ENCODE results near the gene FHIT.

Gene FHIT

DNA sequence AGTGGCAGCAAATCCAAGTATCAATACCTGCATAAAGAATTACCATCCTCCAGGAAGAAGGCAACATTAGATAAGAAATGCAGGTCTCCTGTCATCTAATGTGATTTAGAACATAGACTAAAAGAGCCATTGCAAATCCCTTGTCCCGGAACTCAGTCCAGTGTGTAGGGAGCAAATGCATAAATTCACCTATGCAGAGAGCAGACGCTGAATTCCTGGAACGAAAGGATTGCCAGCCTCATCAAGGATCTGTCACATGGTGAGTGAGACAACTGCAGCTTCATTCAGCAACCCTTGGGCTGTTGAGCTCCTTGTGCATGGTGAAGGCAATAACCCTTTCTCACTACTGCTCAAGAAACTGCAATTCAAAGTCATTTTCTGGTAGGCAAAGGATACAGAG is 1504.7 kb downstream of the FHIT start:
- Histone ChIP-seq H3K9ac (ENCODE audit: low read length) (no peak overlapping the region), H3K36me3 (ENCODE audit: control insufficient read depth, insufficient read depth, low read length, severe bottlenecking) (no peaks in the 10 kb centered on the region), H3K4me3 (ENCODE audit: low read length) (no peak overlapping the region), H3K4me1 (ENCODE audit: control insufficient read depth, insufficient read depth, low read length) (no peaks in the 10 kb centered on the region), H3K27me3 (replicated peaks; ENCODE audit: control insufficient read depth, insufficient read depth, low read length) (no peaks in the 10 kb centered on the region), H3K9me3 (ENCODE audit: control insufficient read depth, low read length) (no peaks in the 10 kb centered on the region)
- DNase-seq (ENCODE audit: low read depth): no peak

GRCh38 chr3:59737241-59737640 is 1514.0 kb downstream of the FHIT start:
- H3K36me3 ChIP-seq (ENCODE audit: control insufficient read depth, insufficient read depth, low read length, severe bottlenecking): no peaks in the 10 kb centered on the region
- peaks cover 9% of the 10 kb centered on the region for H3K27me3 ChIP-seq (replicated peaks; ENCODE audit: control insufficient read depth, insufficient read depth, low read length)
- H3K4me1 ChIP-seq (ENCODE audit: control insufficient read depth, insufficient read depth, low read length): peaks cover 4% of the 10 kb centered on the region
- H3K9me3 ChIP-seq (ENCODE audit: control insufficient read depth, low read length): no peaks in the 10 kb centered on the region
- H3K4me3 ChIP-seq (ENCODE audit: low read length): no peak overlapping the region
- DNase-seq (ENCODE audit: low read depth): peak; percentile 64
- no peak overlapping the region for H3K9ac ChIP-seq (ENCODE audit: low read length)

- H3K4me3 ChIP-seq (ENCODE audit: low read length): no peak overlapping the region
- H3K27me3 ChIP-seq (replicated peaks; ENCODE audit: control insufficient read depth, insufficient read depth, low read length): peaks cover 9% of the 10 kb centered on the region
- no peak overlapping the region for H3K9ac ChIP-seq (ENCODE audit: low read length)
- H3K4me1 ChIP-seq (ENCODE audit: control insufficient read depth, insufficient read depth, low read length): peaks cover 4% of the 10 kb centered on the region
- H3K36me3 ChIP-seq (ENCODE audit: control insufficient read depth, insufficient read depth, low read length, severe bottlenecking): no peaks in the 10 kb centered on the region
- DNase-seq (ENCODE audit: low read depth): no peak
- no peaks in the 10 kb centered on the region for H3K9me3 ChIP-seq (ENCODE audit: control insufficient read depth, low read length)
Measured at GRCh38 chr3:59734061-59734460, 1517.2 kb downstream of the FHIT start.

GRCh38 chr3:59733041-59733809 is 1518.0 kb downstream of the FHIT start:
- DNase-seq (ENCODE audit: low read depth): no peak

DNA sequence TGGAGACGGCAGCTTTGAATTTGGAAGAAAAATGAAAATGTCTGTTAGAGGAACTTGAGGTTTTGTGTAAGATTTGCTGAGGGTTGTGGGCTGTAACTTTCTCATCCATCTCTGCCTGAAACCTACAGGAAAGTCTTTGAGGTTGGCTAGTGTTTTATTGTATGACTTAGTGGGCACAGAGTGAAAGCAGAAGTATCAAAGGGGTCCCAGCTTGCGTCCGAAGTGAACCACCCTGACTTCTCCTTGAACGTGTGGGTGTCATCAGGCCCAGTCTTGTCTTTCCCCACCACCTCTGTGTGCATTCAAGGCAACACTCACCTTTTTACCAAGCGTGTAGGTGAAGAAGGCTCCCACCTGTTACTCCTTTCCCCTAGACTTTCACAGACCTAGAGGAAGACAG is 1519.3 kb downstream of the FHIT start:
- Histone ChIP-seq H3K9me3 (ENCODE audit: control insufficient read depth, low read length) (no peaks in the 10 kb centered on the region), H3K9ac (ENCODE audit: low read length) (no peak overlapping the region), H3K4me3 (ENCODE audit: low read length) (no peak overlapping the region), H3K36me3 (ENCODE audit: control insufficient read depth, insufficient read depth, low read length, severe bottlenecking) (no peaks in the 10 kb centered on the region), H3K27me3 (replicated peaks; ENCODE audit: control insufficient read depth, insufficient read depth, low read length) (peaks cover 9% of the 10 kb centered on the region), H3K4me1 (ENCODE audit: control insufficient read depth, insufficient read depth, low read length) (no peaks in the 10 kb centered on the region)
- DNase-seq (ENCODE audit: low read depth): no peak

More at GRCh38 chr3:59733041-59733809, 1518.0 kb downstream of the FHIT start:
- Histone ChIP-seq H3K36me3 (ENCODE audit: control insufficient read depth, insufficient read depth, low read length, severe bottlenecking) (no peaks in the 10 kb centered on the region), H3K9me3 (ENCODE audit: control insufficient read depth, low read length) (no peaks in the 10 kb centered on the region), H3K4me1 (ENCODE audit: control insufficient read depth, insufficient read depth, low read length) (peaks cover 4% of the 10 kb centered on the region), H3K27me3 (replicated peaks; ENCODE audit: control insufficient read depth, insufficient read depth, low read length) (peaks cover 9% of the 10 kb centered on the region), H3K4me3 (ENCODE audit: low read length) (no peak overlapping the region), H3K9ac (ENCODE audit: low read length) (no peak overlapping the region)

GRCh38 chr3:59730591-59730990 is 1520.7 kb downstream of the FHIT start:
- Histone ChIP-seq H3K27me3 (replicated peaks; ENCODE audit: control insufficient read depth, insufficient read depth, low read length) (peaks cover 9% of the 10 kb centered on the region), H3K4me3 (ENCODE audit: low read length) (no peak overlapping the region)
- no peak for DNase-seq (ENCODE audit: low read depth)

GRCh38 chr3:59728587-59728908 is 1522.7 kb downstream of the FHIT start:
- H3K4me1 ChIP-seq (ENCODE audit: control insufficient read depth, insufficient read depth, low read length): no peaks in the 10 kb centered on the region
- DNase-seq (ENCODE audit: low read depth): no peak
- H3K4me3 ChIP-seq (ENCODE audit: low read length): no peak overlapping the region
- H3K27me3 ChIP-seq (replicated peaks; ENCODE audit: control insufficient read depth, insufficient read depth, low read length): peaks cover 3% of the 10 kb centered on the region
- no peaks in the 10 kb centered on the region for H3K9me3 ChIP-seq (ENCODE audit: control insufficient read depth, low read length)
- H3K36me3 ChIP-seq (ENCODE audit: control insufficient read depth, insufficient read depth, low read length, severe bottlenecking): no peaks in the 10 kb centered on the region
- H3K9ac ChIP-seq (ENCODE audit: low read length): no peak overlapping the region

More at GRCh38 chr3:59730591-59730990, 1520.7 kb downstream of the FHIT start:
- Histone ChIP-seq H3K36me3 (ENCODE audit: control insufficient read depth, insufficient read depth, low read length, severe bottlenecking) (no peaks in the 10 kb centered on the region), H3K9ac (ENCODE audit: low read length) (no peak overlapping the region), H3K4me1 (ENCODE audit: control insufficient read depth, insufficient read depth, low read length) (no peaks in the 10 kb centered on the region), H3K9me3 (ENCODE audit: control insufficient read depth, low read length) (no peaks in the 10 kb centered on the region)

DNA sequence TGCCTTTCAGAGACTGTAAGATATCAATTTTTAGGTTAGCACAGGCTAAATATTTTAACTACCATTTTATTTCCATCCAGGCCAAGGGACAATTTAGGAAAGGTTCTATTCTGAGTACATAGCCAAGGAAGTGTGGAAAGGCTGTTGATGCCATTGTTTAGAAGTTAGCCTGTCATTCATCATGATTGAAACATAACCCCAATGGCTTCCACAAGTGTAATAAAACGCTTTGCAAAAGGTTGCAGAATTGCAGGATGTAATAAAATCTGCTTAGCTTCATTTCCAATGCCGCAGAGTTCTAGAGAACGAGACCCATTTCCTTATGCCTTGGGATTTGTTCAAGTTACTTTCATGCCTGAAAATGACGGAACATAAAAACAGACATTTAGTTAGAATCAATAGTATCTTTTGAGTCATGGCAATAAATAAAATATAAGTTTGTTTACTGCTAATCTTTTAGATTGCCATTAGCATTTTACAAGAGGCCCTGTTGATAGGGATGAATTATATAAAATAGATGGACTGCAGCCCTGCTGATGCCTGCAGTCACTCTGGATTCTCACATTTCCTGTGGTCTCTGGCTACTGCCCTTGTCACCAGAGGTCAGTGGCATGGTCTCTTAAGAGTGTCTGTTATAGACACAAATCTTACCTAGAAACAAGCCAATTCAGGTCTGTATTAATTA is 1523.2 kb downstream of the FHIT start:
- Histone ChIP-seq H3K4me1 (ENCODE audit: control insufficient read depth, insufficient read depth, low read length) (no peaks in the 10 kb centered on the region), H3K27me3 (replicated peaks; ENCODE audit: control insufficient read depth, insufficient read depth, low read length) (no peaks in the 10 kb centered on the region), H3K4me3 (ENCODE audit: low read length) (no peak overlapping the region), H3K9me3 (ENCODE audit: control insufficient read depth, low read length) (no peaks in the 10 kb centered on the region), H3K36me3 (ENCODE audit: control insufficient read depth, insufficient read depth, low read length, severe bottlenecking) (no peaks in the 10 kb centered on the region), H3K9ac (ENCODE audit: low read length) (no peak overlapping the region)
- no peak for DNase-seq (ENCODE audit: low read depth)

DNA sequence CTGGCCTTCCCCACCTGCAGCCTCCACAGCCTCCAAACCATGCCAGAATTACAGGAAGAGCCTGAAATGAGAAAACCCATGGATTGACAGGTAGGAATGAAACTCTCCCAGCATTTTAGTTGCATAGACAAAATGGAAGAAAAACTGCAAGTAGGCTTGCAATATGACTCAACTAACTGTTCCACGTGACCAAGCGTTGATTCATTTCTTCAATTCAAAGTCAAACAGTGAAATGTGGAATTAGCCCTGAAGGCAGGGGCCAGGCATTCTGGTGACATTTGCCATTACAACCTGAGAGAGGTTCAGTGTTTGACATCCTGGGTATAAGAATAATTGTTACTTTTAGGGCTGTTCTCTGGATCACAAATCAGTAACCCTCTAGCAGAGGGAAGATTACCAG is 1525.0 kb downstream of the FHIT start:
- H3K9ac ChIP-seq (ENCODE audit: low read length): no peak overlapping the region

DNA sequence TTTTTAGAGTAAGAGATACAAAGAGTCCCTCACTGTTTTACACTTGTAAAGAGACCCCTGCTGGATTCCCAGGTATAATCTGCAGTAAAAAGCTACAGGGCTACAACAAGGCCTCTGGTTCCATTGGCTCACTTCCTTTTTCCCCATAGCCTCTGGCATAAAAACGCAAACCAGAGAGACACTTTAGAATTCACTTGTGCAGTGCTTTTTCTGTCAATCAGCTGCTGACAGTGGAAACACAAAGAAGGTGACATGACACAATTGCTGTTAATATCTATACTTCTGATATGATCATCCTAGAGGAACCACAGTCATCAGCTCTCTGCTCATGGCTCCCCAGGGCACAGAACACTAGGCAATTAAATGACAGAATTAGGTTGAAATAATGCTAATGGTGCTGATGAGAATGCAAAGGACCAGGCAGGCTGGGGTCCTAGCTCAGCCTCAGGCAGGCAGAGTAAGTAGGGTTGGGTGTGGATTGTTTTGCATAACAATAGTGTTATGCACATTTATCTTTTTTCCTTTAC is 1533.5 kb downstream of the FHIT start:
- Histone ChIP-seq H3K36me3 (ENCODE audit: control insufficient read depth, insufficient read depth, low read length, severe bottlenecking) (no peaks in the 10 kb centered on the region), H3K4me1 (ENCODE audit: control insufficient read depth, insufficient read depth, low read length) (no peaks in the 10 kb centered on the region), H3K27me3 (replicated peaks; ENCODE audit: control insufficient read depth, insufficient read depth, low read length) (peaks cover 5% of the 10 kb centered on the region), H3K9me3 (ENCODE audit: control insufficient read depth, low read length) (peaks cover 9% of the 10 kb centered on the region), H3K9ac (ENCODE audit: low read length) (no peak overlapping the region), H3K4me3 (ENCODE audit: low read length) (no peak overlapping the region)
- no peak for DNase-seq (ENCODE audit: low read depth)

More for the DNA sequence above, 1525.0 kb downstream of the FHIT start:
- H3K4me3 ChIP-seq (ENCODE audit: low read length): no peak overlapping the region
- H3K9me3 ChIP-seq (ENCODE audit: control insufficient read depth, low read length): no peaks in the 10 kb centered on the region
- no peaks in the 10 kb centered on the region for H3K4me1 ChIP-seq (ENCODE audit: control insufficient read depth, insufficient read depth, low read length)
- no peak for DNase-seq (ENCODE audit: low read depth)
- no peaks in the 10 kb centered on the region for H3K36me3 ChIP-seq (ENCODE audit: control insufficient read depth, insufficient read depth, low read length, severe bottlenecking)
- no peaks in the 10 kb centered on the region for H3K27me3 ChIP-seq (replicated peaks; ENCODE audit: control insufficient read depth, insufficient read depth, low read length)

GRCh38 chr3:59714066-59714465 is 1537.2 kb downstream of the FHIT start:
- Histone ChIP-seq H3K9me3 (ENCODE audit: control insufficient read depth, low read length) (peaks cover 11% of the 10 kb centered on the region), H3K27me3 (replicated peaks; ENCODE audit: control insufficient read depth, insufficient read depth, low read length) (no peaks in the 10 kb centered on the region), H3K9ac (ENCODE audit: low read length) (no peak overlapping the region), H3K36me3 (ENCODE audit: control insufficient read depth, insufficient read depth, low read length, severe bottlenecking) (no peaks in the 10 kb centered on the region), H3K4me1 (ENCODE audit: control insufficient read depth, insufficient read depth, low read length) (no peaks in the 10 kb centered on the region), H3K4me3 (ENCODE audit: low read length) (no peak overlapping the region)
- no peak for DNase-seq (ENCODE audit: low read depth)
